HL-60 (cell line): ENCODE data around the gene RAB42.

ENCODE experiments used
- DNase-seq, 2 experiments: peaks; one replicate each; pipeline ENCODE4 v3.0.0-alpha.2; 2010 to 2020; ENCODE audit warnings: low read depth in 1 of 2, low spot score in 1 of 2
- H3K27ac ChIP-seq: fragments of 250-450 bp; sonication (Bioruptor Pico); replicated peaks from 2 replicates; pipeline ENCODE4 v1.5.1; 2020; ENCODE audit warnings: mild to moderate bottlenecking, moderate library complexity
- H3K27me3 ChIP-seq: fragments of 250-450 bp; sonication (Bioruptor Pico); 2 replicates; pipeline ENCODE4 v1.5.1; 2021; ENCODE audit warnings: mild to moderate bottlenecking, moderate library complexity; ENCODE audit not compliant: insufficient read depth, poor library complexity, severe bottlenecking
- H3K4me3 ChIP-seq: replicated peaks from 2 replicates; pipeline ENCODE4 v1.5.1; 2011; ENCODE audit warnings: mild to moderate bottlenecking, control low read depth, low read length; ENCODE audit not compliant: insufficient read depth
- POLR2AphosphoS5 ChIP-seq: IDR thresholded peaks from 2 replicates; pipeline ENCODE4 v1.6.1; 2012; ENCODE audit warnings: low read depth

RAB42 gene

GRCh38 chr1:28644494-28644893 is 52.4 kb downstream of the RAB42 start:
- no peak for DNase-seq
- no peak for TF ChIP-seq POLR2AphosphoS5
- Histone ChIP-seq H3K4me3 (no peak overlapping the region), H3K27me3 (no peaks in the 10 kb centered on the region), H3K27ac (peak overlapping the region; percentile 83)
